Gastroesophageal sphincter (tissue), 4 donors: Measurements from ENCODE around the gene RYR2. TPM values are rescaled to one million over a fixed set of nuclear protein-coding genes. Genes with fewer than 3 reads are reported as not detected.
A peak's percentile ranks its signal among the peaks of the same experiment; 100 is the strongest.

ENCODE experiments used
- ATAC-seq: fragments of 150-250 bp; one replicate; pipeline ENCODE4 v1.9.1; 2016; ENCODE audit warnings: mild to moderate bottlenecking, moderate library complexity
- H3K27ac ChIP-seq, 4 donors: fragments of 200-600 bp; sonication (generic) in 3 of 4; 1 replicate in 3 of 4; 2 replicates in 1 of 4; pipeline ENCODE4 v1.5.1; 2016 to 2019
- H3K27me3 ChIP-seq: fragments of 200-600 bp; sonication (generic); one replicate; pipeline ENCODE4 v1.5.1; 2019
- H3K36me3 ChIP-seq, 2 donors: fragments of 200-600 bp; sonication (generic); one replicate each; pipeline ENCODE4 v1.5.1; 2019; ENCODE audit warnings: control low read depth in 1 of 2
- H3K4me1 ChIP-seq, 3 donors: fragments of 200-600 bp; sonication (generic); 1 replicate in 2 of 3; 2 replicates in 1 of 3; pipeline ENCODE4 v1.5.1; 2016 to 2019; ENCODE audit warnings: control low read depth in 2 of 3
- H3K4me3 ChIP-seq, 2 donors: fragments of 200-600 bp; sonication (generic); one replicate each; pipeline ENCODE4 v1.5.1; 2019; ENCODE audit warnings: mild to moderate bottlenecking in 1 of 2, moderate library complexity in 1 of 2
- H3K9me3 ChIP-seq, 3 donors: fragments of 200-600 bp; sonication (generic); one replicate each; pipeline ENCODE4 v1.5.1; 2017 to 2019; ENCODE audit warnings: control low read depth in 2 of 3
- CTCF ChIP-seq, 4 experiments: fragments of 200-600 bp in 2 of 4; fragments of 450-650 bp in 2 of 4; sonication (generic) in 1 of 4; IDR thresholded peaks; one replicate each; pipeline ENCODE4 v1.5.1; 2017 to 2019; ENCODE audit warnings: antibody characterized with exemption in 4 of 4, mild to moderate bottlenecking in 2 of 4, moderate library complexity in 2 of 4
- EP300 ChIP-seq: sonication (generic); formaldehyde crosslinking; IDR thresholded peaks from one replicate; pipeline ENCODE4 v1.6.1; 2017; ENCODE audit warnings: antibody characterized with exemption, mild to moderate bottlenecking
- POLR2A ChIP-seq, 2 donors: fragments of 450-650 bp; IDR thresholded peaks; one replicate each; pipeline ENCODE4 v1.6.1; 2017; ENCODE audit warnings: antibody characterized with exemption in 2 of 2, mild to moderate bottlenecking in 2 of 2, moderate library complexity in 1 of 2
- POLR2AphosphoS5 ChIP-seq: sonication (generic); formaldehyde crosslinking; IDR thresholded peaks from one replicate; pipeline ENCODE4 v1.6.1; 2017; ENCODE audit warnings: antibody characterized with exemption
- WGBS, 2 donors: methylation state at CpG; one replicate each; pipeline ENCODE4 v1.1.5; 2018; ENCODE audit warnings: low coverage in 1 of 2; 5-methylcytosine and 5-hydroxymethylcytosine counted together
- total RNA-seq, 4 donors: library from RNA; depleted of rRNA; stranded (reverse); fragments of >200 nt; gene quantifications; one replicate each; pipeline ENCODE4 v1.1.0, GENCODE V29; 2016

RYR2 gene
- total RNA-seq, 4 donors from 2014 or later: 27.4 to 78.8 (median 42.7) TPM

GRCh38 chr1:237677979-237678378, 636.0 kb downstream of the RYR2 start:
- Histone ChIP-seq H3K4me1 (peaks cover 0 to 7% (median 0%) of the 10 kb centered on the region in 3 donors), H3K36me3 (peaks cover 0 to 33% of the 10 kb centered on the region in 2 donors), H3K27me3 (no peaks in the 10 kb centered on the region), H3K9me3 (no peaks in the 10 kb centered on the region), H3K4me3 (no peak overlapping the region), H3K27ac (no peak overlapping the region)
- TF ChIP-seq CTCF (IDR thresholded peaks at IDR 0.05) (peak in 1 of 4 experiments; percentile 45), POLR2A (IDR thresholded peaks at IDR 0.05) (no peak), POLR2AphosphoS5 (peak; percentile 36), EP300 (no peak)
- no peak for ATAC-seq
- 6 to 14% methylated on average over 3 of the region's 3 CpGs for WGBS, 2 donors

DNA sequence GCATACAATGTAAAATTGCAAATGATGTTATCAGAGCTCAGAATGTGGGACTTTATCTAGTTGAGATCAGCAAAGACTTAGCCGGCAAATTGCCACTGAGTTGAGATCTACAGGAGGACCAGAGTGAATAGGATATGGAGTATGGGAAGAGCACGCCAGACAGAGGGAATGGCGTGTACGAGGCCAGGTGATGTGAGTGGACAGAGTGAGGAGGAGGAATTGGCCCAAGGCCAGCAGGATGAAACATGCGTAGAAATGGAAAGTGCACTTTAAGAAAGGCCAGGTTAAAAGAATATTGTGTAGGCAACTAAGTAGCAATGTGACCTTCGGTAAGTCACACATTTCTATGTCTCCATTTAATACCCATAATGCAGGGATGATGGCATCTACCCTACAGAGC, 637.7 kb downstream of the RYR2 start:
- H3K4me3 ChIP-seq: no peak overlapping the region
- peaks cover 0 to 21% of the 10 kb centered on the region in 2 donors for H3K36me3 ChIP-seq
- no peak overlapping the region for H3K27ac ChIP-seq
- TF ChIP-seq EP300 (no peak), POLR2AphosphoS5 (no peak), POLR2A (IDR thresholded peaks at IDR 0.05) (no peak), CTCF (IDR thresholded peaks at IDR 0.05) (no peak)
- no peak for ATAC-seq
- H3K4me1 ChIP-seq: peaks cover 0 to 7% (median 0%) of the 10 kb centered on the region in 3 donors
- H3K9me3 ChIP-seq: no peaks in the 10 kb centered on the region
- H3K27me3 ChIP-seq: no peaks in the 10 kb centered on the region
- 81 to 93% methylated on average over 6 of the region's 6 CpGs for WGBS, 2 donors

- 61 to 83% methylated on average over 6 of the region's 6 CpGs for WGBS, 2 donors
- Histone ChIP-seq H3K27me3 (no peaks in the 10 kb centered on the region), H3K9me3 (no peaks in the 10 kb centered on the region), H3K36me3 (peaks cover 0 to 12% of the 10 kb centered on the region in 2 donors), H3K4me3 (no peak overlapping the region), H3K27ac (no peak overlapping the region), H3K4me1 (peaks cover 0 to 7% (median 0%) of the 10 kb centered on the region in 3 donors)
- TF ChIP-seq POLR2A (IDR thresholded peaks at IDR 0.05): no peak
- no peak for TF ChIP-seq EP300
- ATAC-seq: no peak
Measured at GRCh38 chr1:237681210-237681609, 639.2 kb downstream of the RYR2 start.

DNA sequence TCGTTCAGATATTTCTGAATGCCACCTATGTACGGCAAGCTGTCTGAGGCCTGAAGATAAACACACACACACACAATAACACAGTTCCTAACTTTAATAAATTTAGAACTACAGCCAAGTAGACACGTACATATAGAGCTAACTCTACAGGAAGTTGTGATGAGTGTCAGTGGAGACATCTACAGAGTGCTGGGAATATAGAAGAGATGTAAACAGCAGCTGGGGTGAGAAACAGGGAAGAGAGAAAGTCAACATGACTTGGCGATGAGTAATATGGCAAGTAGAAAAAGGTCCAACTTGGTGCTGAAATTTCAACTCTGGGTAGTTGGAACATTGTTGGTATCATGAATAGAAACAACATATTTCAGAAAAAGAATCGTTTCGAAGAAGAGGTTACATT, 642.3 kb downstream of the RYR2 start:
- H3K27ac ChIP-seq: no peak overlapping the region
- peaks cover 0 to 10% (median 0%) of the 10 kb centered on the region in 3 donors for H3K4me1 ChIP-seq
- no peaks in the 10 kb centered on the region for H3K27me3 ChIP-seq
- H3K4me3 ChIP-seq: no peak overlapping the region
- H3K9me3 ChIP-seq: no peaks in the 10 kb centered on the region
- no peak for TF ChIP-seq EP300
- TF ChIP-seq POLR2AphosphoS5: no peak
- WGBS, 2 donors: 79 to 92% methylated on average over 2 to 6 of the region's 6 CpGs
- peaks cover 0 to 12% of the 10 kb centered on the region in 2 donors for H3K36me3 ChIP-seq
- no peak for ATAC-seq

GRCh38 chr1:237685551-237685950, 643.6 kb downstream of the RYR2 start:
- no peak for ATAC-seq
- Histone ChIP-seq H3K4me3 (no peak overlapping the region), H3K27ac (no peak overlapping the region), H3K9me3 (no peaks in the 10 kb centered on the region), H3K36me3 (peaks cover 0 to 12% of the 10 kb centered on the region in 2 donors), H3K4me1 (peaks cover 0 to 10% (median 0%) of the 10 kb centered on the region in 3 donors), H3K27me3 (no peaks in the 10 kb centered on the region)
- no peak for TF ChIP-seq POLR2A (IDR thresholded peaks at IDR 0.05)
- no peak for TF ChIP-seq POLR2AphosphoS5
- no peak for TF ChIP-seq CTCF (IDR thresholded peaks at IDR 0.05)
- TF ChIP-seq EP300: no peak
- WGBS, 2 donors: 32 to 67% methylated on average over 1 of the region's 1 CpG

GRCh38 chr1:237687804-237688203, 645.8 kb downstream of the RYR2 start:
- Histone ChIP-seq H3K27ac (peak overlapping the region in 1 of 4 donors; percentile 36), H3K36me3 (no peaks in the 10 kb centered on the region), H3K27me3 (no peaks in the 10 kb centered on the region), H3K4me1 (peaks cover 0 to 10% (median 0%) of the 10 kb centered on the region in 3 donors), H3K9me3 (no peaks in the 10 kb centered on the region), H3K4me3 (peak overlapping the region in 1 of 2 donors; percentile 5)
- 31 to 49% methylated on average over 5 of the region's 5 CpGs for WGBS, 2 donors
- no peak for ATAC-seq
- no peak for TF ChIP-seq EP300
- TF ChIP-seq CTCF (IDR thresholded peaks at IDR 0.05): no peak
- no peak for TF ChIP-seq POLR2AphosphoS5
- no peak for TF ChIP-seq POLR2A (IDR thresholded peaks at IDR 0.05)
